ENCODE measurements around the gene AIFM2. TPM values are rescaled to one million over a fixed set of nuclear protein-coding genes. Genes with fewer than 3 reads are reported as not detected.

Gene AIFM2
- total and polyA plus RNA-seq, 9 of the 15 experiments (the other 6 are each of a cell fraction or from before 2014, with no cell fraction given), result 2.7 to 14.1 (median 9.2) TPM

GRCh38 chr10:70131560-70131937 lies 1.1 kb downstream of the AIFM2 start:
- no peak overlapping the region for H2AFZ ChIP-seq (ENCODE audit: low read depth, low read length)
- no peaks in the 10 kb centered on the region; the same call in 1 of the 2 replicates for H4K20me1 ChIP-seq (replicated peaks; ENCODE audit: control insufficient read depth, insufficient read depth, low read length)
- POLR2A ChIA-PET, result interaction anchor here (0.6 to 1.0 kb wide), 2 partner anchors 11 to 19 kb away, joined by 3 read pairs; no protein-coding TSS in a partner anchor
- BruUV-seq (replicated peaks), result no TSS peak
- no peak for FAIRE-seq
- in situ Hi-C loops (cut with MboI) (no loop called here), intact Hi-C loops (cut with micrococcal nuclease) (no loop called here)
- CTCF ChIA-PET (ENCODE audit: low intra/inter-chr PET ratio), result no interaction called here
- H3K27me3 ChIP-seq (ENCODE audit: control insufficient read depth in 2 of 2, insufficient read depth in 2 of 2, low read length in 2 of 2), result no peaks in the 10 kb centered on the region
- H3K79me2 ChIP-seq (ENCODE audit: control insufficient read depth, insufficient read depth, low read length), result peaks cover 23% of the 10 kb centered on the region
- peak overlapping the region; percentile 53 to 93 for H3K9ac ChIP-seq (ENCODE audit: insufficient read depth in 1 of 2, low read depth in 2 of 2, low read length in 2 of 2)
- peaks cover 2% of the 10 kb centered on the region; the same call in 1 of the 3 replicates for H3K36me3 ChIP-seq (ENCODE audit: control insufficient read depth, insufficient read depth, low read length)
- peak overlapping the region; percentile 35 for H3K4me3 ChIP-seq
- peak overlapping the region; percentile 79 for H3K4me2 ChIP-seq (ENCODE audit: insufficient read depth, low read length)
- H3K9me3 ChIP-seq (replicated peaks; ENCODE audit: control insufficient read depth, insufficient read depth, low read depth, low read length), result peaks cover under 1% of the 10 kb centered on the region; the same call in 1 of the 2 replicates
- peak; percentile 25 for ATAC-seq
- H3K9me1 ChIP-seq (ENCODE audit: control insufficient read depth, insufficient read depth, low read length), result no peaks in the 10 kb centered on the region
- no peak for DNase-seq (ENCODE audit: extremely low read depth in 1 of 4, low spot score in 3 of 4)
- H3K4me1 ChIP-seq (replicated peaks in 1 of 2; ENCODE audit: control insufficient read depth in 2 of 2, insufficient read depth in 2 of 2, low read length in 2 of 2), result peaks cover 8 to 29% of the 10 kb centered on the region in 2 experiments; a peak in 4 of 5 replicates
- no peak for TF ChIP-seq BHLHE40 (IDR thresholded peaks at IDR 0.05; ENCODE audit: low read length)
- no peak for TF ChIP-seq ZFP30 (CRISPR knock-in tag; IDR thresholded peaks at IDR 0.05; ENCODE audit: borderline replicate concordance)
- TF ChIP-seq BRCA1 (IDR thresholded peaks at IDR 0.05), result no peak
- TF ChIP-seq BRCA1 (CRISPR knock-in tag; IDR thresholded peaks at IDR 0.05), result 0 out of 2 replicates have a peak, but pooled peaks have one; percentile 50
- H3K27ac ChIP-seq (ENCODE audit: extremely low read depth, low read depth, low read length), result no peak overlapping the region; the same call in 2 of the 3 replicates
- 11% methylated on average over 4 of the region's 4 CpGs for WGBS (ENCODE audit: insufficient coverage, low coverage, missing lambda C conversion rate)

GRCh38 chr10:70130878-70131559 lies 1.6 kb downstream of the AIFM2 start:
- intact Hi-C loops (cut with micrococcal nuclease), result no loop called here
- no peaks in the 10 kb centered on the region; the same call in 1 of the 2 replicates for H4K20me1 ChIP-seq (replicated peaks; ENCODE audit: control insufficient read depth, insufficient read depth, low read length)
- peaks cover 23% of the 10 kb centered on the region for H3K79me2 ChIP-seq (ENCODE audit: control insufficient read depth, insufficient read depth, low read length)
- DNase-seq (ENCODE audit: extremely low read depth in 1 of 4, low spot score in 3 of 4) (no peak), FAIRE-seq (no peak), ATAC-seq (peak; percentile 6)
- in situ Hi-C loops (cut with MboI), result no loop called here
- no peaks in the 10 kb centered on the region for H3K27me3 ChIP-seq (ENCODE audit: control insufficient read depth in 2 of 2, insufficient read depth in 2 of 2, low read length in 2 of 2)
- ChIA-PET POLR2A (interaction anchor here (0.6 to 0.7 kb wide), 2 partner anchors 11 to 215 kb away, joined by 3 read pairs; no protein-coding TSS in a partner anchor), CTCF (ENCODE audit: low intra/inter-chr PET ratio) (no interaction called here)
- no peaks in the 10 kb centered on the region for H3K9me1 ChIP-seq (ENCODE audit: control insufficient read depth, insufficient read depth, low read length)
- peak overlapping the region; percentile 17 to 57; a peak in 2 of 4 replicates for H3K9ac ChIP-seq (ENCODE audit: insufficient read depth in 1 of 2, low read depth in 2 of 2, low read length in 2 of 2)
- no peaks in the 10 kb centered on the region for H3K9me3 ChIP-seq (replicated peaks; ENCODE audit: control insufficient read depth, insufficient read depth, low read depth, low read length)
- 16% methylated on average over 10 of the region's 10 CpGs for WGBS (ENCODE audit: insufficient coverage, low coverage, missing lambda C conversion rate)
- H3K4me2 ChIP-seq (ENCODE audit: insufficient read depth, low read length), result peak overlapping the region; percentile 79
- no peak overlapping the region for H3K27ac ChIP-seq (ENCODE audit: extremely low read depth, low read depth, low read length)
- no peak overlapping the region for H2AFZ ChIP-seq (ENCODE audit: low read depth, low read length)
- peak overlapping the region; percentile 35 for H3K4me3 ChIP-seq
- TF ChIP-seq HMGN3 (IDR thresholded peaks at IDR 0.05; ENCODE audit: borderline replicate concordance, extremely low read depth, insufficient read length, low read depth, low read length), result no peak
- TF ChIP-seq ZNF311 (CRISPR knock-in tag; IDR thresholded peaks at IDR 0.05), result no peak
- peak; percentile 31; the same call in 1 of the 2 replicates for TF ChIP-seq CEBPG (CRISPR knock-in tag; IDR thresholded peaks at IDR 0.05)
- 0 out of 4 replicates have a peak, but pooled peaks of 1 of the 2 experiments have one; percentile 35 for TF ChIP-seq CEBPG (tag; conservative IDR thresholded peaks at IDR 0.05 in 1 of 2, IDR thresholded peaks at IDR 0.05 in 1 of 2)
- peaks cover 8 to 29% of the 10 kb centered on the region in 2 experiments; a peak in 4 of 5 replicates for H3K4me1 ChIP-seq (replicated peaks in 1 of 2; ENCODE audit: control insufficient read depth in 2 of 2, insufficient read depth in 2 of 2, low read length in 2 of 2)
- peaks cover 2% of the 10 kb centered on the region; the same call in 1 of the 3 replicates for H3K36me3 ChIP-seq (ENCODE audit: control insufficient read depth, insufficient read depth, low read length)
- no TSS peak for BruUV-seq (replicated peaks)
